NCI-H146 (cell line): ENCODE results near the gene PGLYRP4.

ENCODE experiments used
- DNase-seq: peaks from one replicate; lab custom pipeline; 2025; lab: John Stamatoyannopoulos, UW

Gene PGLYRP4

GRCh38 chr1:153348511-153349362 lies at the start of gene PGLYRP4:
TSS of gene PGLYRP4 (minus strand) at chr1:153348841. CDS start at chr1:153347932, 909 bp downstream.
- DNase-seq = peak; percentile 13

GRCh38 chr1:153397924-153398651 lies 49.4 kb upstream of the PGLYRP4 start:
- DNase-seq = no peak

- no peak for DNase-seq
Observed at GRCh38 chr1:153397051-153397923, 48.6 kb upstream of the PGLYRP4 start.

- DNase-seq = no peak
Observed at GRCh38 chr1:153396461-153396860, 47.8 kb upstream of the PGLYRP4 start.

GRCh38 chr1:153395776-153396175 lies 47.1 kb upstream of the PGLYRP4 start:
- DNase-seq = no peak

GRCh38 chr1:153395136-153395685 lies 46.6 kb upstream of the PGLYRP4 start:
- no peak for DNase-seq

GRCh38 chr1:153394391-153394790 lies 45.8 kb upstream of the PGLYRP4 start:
- DNase-seq = no peak

GRCh38 chr1:153393926-153394325 lies 45.3 kb upstream of the PGLYRP4 start:
- DNase-seq = no peak

- no peak for DNase-seq
Observed at GRCh38 chr1:153392822-153393221, 44.2 kb upstream of the PGLYRP4 start.

GRCh38 chr1:153392258-153392657 lies 43.6 kb upstream of the PGLYRP4 start:
- DNase-seq = no peak

- no peak for DNase-seq
Observed at GRCh38 chr1:153390938-153391710, 42.5 kb upstream of the PGLYRP4 start, which contains the start of gene S100A8. TSS of gene S100A8 (minus strand) at chr1:153391073. CDS start at chr1:153390535, 538 bp downstream.

GRCh38 chr1:153389973-153390879 lies 41.6 kb upstream of the PGLYRP4 start:
- DNase-seq = no peak

GRCh38 chr1:153389401-153389800 lies 40.8 kb upstream of the PGLYRP4 start:
- no peak for DNase-seq

GRCh38 chr1:153387785-153388184 lies 39.1 kb upstream of the PGLYRP4 start:
- DNase-seq = no peak

- DNase-seq = no peak
Observed at GRCh38 chr1:153387001-153387400, 38.4 kb upstream of the PGLYRP4 start.

GRCh38 chr1:153386500-153386901 lies 37.9 kb upstream of the PGLYRP4 start:
- DNase-seq = no peak

GRCh38 chr1:153384958-153385580 lies 36.4 kb upstream of the PGLYRP4 start:
- no peak for DNase-seq

- no peak for DNase-seq
Observed at GRCh38 chr1:153380711-153381110, 32.1 kb upstream of the PGLYRP4 start.

GRCh38 chr1:153379591-153379990 lies 30.9 kb upstream of the PGLYRP4 start:
- no peak for DNase-seq
